Measurements from ENCODE around the gene CFTR.

DNA sequence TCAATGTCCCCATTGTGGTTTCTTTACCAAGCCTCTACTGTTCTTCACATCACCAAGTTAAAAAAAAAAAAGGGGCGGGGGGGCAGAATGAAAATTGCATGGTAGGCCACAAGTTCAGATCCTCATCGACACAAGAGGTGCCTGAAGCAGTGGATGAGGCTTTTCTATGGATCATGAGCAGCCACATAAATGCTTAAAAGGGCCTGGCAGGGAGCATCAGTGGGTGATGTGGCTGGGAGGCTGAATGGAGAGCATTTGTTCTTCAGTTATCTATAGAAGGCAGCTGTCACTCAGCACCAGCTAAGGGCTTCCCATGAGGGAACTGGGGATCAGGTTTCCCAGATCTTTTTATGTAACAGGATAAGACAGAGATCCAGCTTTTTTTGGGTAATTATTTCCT, 117.9 kb downstream of the CFTR start:
- no peak for TF ChIP-seq POLR2A (IDR thresholded peaks at IDR 0.05; ENCODE audit: low read depth, low read length)
- no peak for TF ChIP-seq POLR2AphosphoS5 (IDR thresholded peaks at IDR 0.05; ENCODE audit: low read depth, low read length)
- no peak for TF ChIP-seq TAF1 (IDR thresholded peaks at IDR 0.05; ENCODE audit: borderline replicate concordance, low read depth, low read length)
